Testis (tissue), 2 donors: ENCODE measurements around the gene ZSCAN5C.
"Not testable (repeated sequence)": the region's sequence is repeated elsewhere in the genome, so short reads cannot be mapped to it uniquely, and the experiment has no call there.

ENCODE experiments used
- CTCF ChIP-seq, 3 experiments: fragments of 450-650 bp in 2 of 3; fragments of 200-600 bp in 1 of 3; sonication (generic) in 1 of 3; IDR thresholded peaks; one replicate each; pipeline ENCODE4 v1.5.1; 2016 to 2019; ENCODE audit warnings: antibody characterized with exemption in 3 of 3, mild to moderate bottlenecking in 2 of 3, moderate library complexity in 1 of 3
- POLR2A ChIP-seq: fragments of 450-650 bp; IDR thresholded peaks from one replicate; pipeline ENCODE4 v1.6.1; 2017; ENCODE audit warnings: antibody characterized with exemption, mild to moderate bottlenecking, moderate library complexity

DNA sequence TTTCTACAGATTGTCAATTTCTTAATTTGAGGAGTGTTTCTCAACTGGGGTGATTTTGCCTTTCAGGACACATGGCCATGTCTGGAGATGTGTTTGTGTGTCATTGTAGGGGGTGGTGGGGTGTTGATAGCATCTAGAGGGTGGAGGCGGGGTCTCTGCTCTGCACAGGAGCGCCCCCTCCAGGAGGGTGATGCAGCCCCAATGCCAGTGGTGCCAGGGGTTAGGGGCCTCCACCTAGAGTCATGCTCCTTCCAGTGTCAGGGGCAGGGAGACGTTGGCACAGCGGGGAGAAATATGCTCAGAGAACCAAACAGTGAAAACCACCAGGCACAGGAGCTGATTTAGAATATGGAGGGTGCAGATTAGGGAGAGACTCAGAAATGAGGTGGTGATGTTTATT lies 43.7 kb downstream of the ZSCAN5C start:
- not testable (repeated sequence) for TF ChIP-seq CTCF (IDR thresholded peaks at IDR 0.05); POLR2A
